ENCODE data around the gene TWIST2.

DNA sequence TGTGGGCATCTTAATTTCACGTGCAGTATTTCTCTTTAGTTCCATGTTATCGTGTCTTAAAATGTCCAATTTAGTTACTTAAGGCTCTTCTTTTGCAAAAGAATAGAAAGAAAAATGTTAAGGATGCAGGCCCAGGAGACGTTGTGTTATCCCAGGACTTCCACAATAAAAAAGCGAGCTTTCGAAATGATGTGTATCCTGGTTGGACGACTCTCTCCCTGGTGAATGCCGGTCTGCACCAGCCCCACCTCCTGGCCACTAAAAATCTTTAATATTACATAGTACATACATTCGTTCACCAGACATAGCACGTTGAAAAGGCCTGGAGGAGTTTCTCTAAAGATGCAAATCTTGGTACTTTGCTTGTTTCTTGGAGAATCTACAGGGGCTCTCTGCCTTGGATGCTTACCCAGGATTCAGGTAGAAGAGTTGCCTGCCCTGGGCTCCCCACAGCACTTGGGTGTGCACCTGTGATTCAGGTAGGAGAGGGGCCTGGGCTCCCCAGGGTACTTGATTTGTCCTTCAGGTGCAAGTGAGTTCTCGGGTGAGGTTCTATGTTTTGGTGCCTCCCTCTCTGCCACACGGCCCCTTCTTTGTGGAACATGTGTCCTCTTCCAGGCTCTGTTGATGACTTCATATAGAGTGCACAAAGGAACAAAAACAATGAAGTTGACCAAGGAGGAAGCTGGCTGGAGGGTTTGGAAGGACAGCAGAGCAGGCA, 26.6 kb downstream of the TWIST2 start:
- TF ChIP-seq, protein P1, sequence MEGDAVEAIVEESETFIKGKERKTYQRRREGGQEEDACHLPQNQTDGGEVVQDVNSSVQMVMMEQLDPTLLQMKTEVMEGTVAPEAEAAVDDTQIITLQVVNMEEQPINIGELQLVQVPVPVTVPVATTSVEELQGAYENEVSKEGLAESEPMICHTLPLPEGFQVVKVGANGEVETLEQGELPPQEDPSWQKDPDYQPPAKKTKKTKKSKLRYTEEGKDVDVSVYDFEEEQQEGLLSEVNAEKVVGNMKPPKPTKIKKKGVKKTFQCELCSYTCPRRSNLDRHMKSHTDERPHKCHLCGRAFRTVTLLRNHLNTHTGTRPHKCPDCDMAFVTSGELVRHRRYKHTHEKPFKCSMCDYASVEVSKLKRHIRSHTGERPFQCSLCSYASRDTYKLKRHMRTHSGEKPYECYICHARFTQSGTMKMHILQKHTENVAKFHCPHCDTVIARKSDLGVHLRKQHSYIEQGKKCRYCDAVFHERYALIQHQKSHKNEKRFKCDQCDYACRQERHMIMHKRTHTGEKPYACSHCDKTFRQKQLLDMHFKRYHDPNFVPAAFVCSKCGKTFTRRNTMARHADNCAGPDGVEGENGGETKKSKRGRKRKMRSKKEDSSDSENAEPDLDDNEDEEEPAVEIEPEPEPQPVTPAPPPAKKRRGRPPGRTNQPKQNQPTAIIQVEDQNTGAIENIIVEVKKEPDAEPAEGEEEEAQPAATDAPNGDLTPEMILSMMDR (IDR thresholded peaks at IDR 0.05) = no peak
- TF ChIP-seq POLR2A (IDR thresholded peaks at IDR 0.05) = no peak
